Right lobe of liver (tissue), 6 donors: Measurements from ENCODE around the gene CAPS2. TPM values are rescaled to one million over a fixed set of nuclear protein-coding genes. Genes with fewer than 3 reads are reported as not detected.

Experiments
- ATAC-seq, 4 donors: fragments of 200-7000 bp; cut with Tn5 transposase; one replicate each; pipeline ENCODE4 v1.9.1; 2020; ENCODE audit warnings: mild to moderate bottlenecking in 4 of 4, moderate library complexity in 4 of 4
- DNase-seq, 3 donors: peaks; one replicate each; pipeline ENCODE4 v3.0.0-alpha.2; 2020
- H3K27ac ChIP-seq, 3 donors: fragments of 200-600 bp; one replicate each; pipeline ENCODE4 v1.8.0; 2022
- H3K27me3 ChIP-seq, 2 donors: fragments of 200-600 bp; one replicate each; pipeline ENCODE4 v1.8.0; 2022
- H3K36me3 ChIP-seq, 4 donors: fragments of 200-600 bp; sonication (generic) in 1 of 4; one replicate each; pipeline versions ENCODE4 v1.5.1 to v1.8.0; 2017 to 2022; ENCODE audit warnings: control low read depth in 1 of 4
- H3K4me1 ChIP-seq, 4 donors: fragments of 200-600 bp; sonication (generic) in 1 of 4; one replicate each; pipeline versions ENCODE4 v1.5.1 to v1.8.0; 2017 to 2022; ENCODE audit warnings: control low read depth in 1 of 4
- H3K4me3 ChIP-seq, 3 donors: fragments of 200-600 bp; one replicate each; pipeline ENCODE4 v1.8.0; 2022
- H3K9me3 ChIP-seq, 4 donors: fragments of 200-600 bp; sonication (generic) in 1 of 4; one replicate each; pipeline versions ENCODE4 v1.5.1 to v1.8.0; 2017 to 2022; ENCODE audit warnings: control low read depth in 1 of 4
- CTCF ChIP-seq, 4 donors: fragments of 200-600 bp in 3 of 4; fragments of 450-650 bp in 1 of 4; IDR thresholded peaks; one replicate each; pipeline versions ENCODE4 v1.5.1 to v1.8.0; 2016 to 2022; ENCODE audit warnings: antibody characterized with exemption in 4 of 4, mild to moderate bottlenecking in 2 of 4
- POLR2A ChIP-seq: fragments of 450-650 bp; IDR thresholded peaks from one replicate; pipeline ENCODE4 v1.6.1; 2017; ENCODE audit warnings: antibody characterized with exemption, mild to moderate bottlenecking
- WGBS: methylation state at CpG from one replicate; pipeline ENCODE4 v1.1.6; 2018; ENCODE audit warnings: low coverage, low lambda C conversion rate; ENCODE audit not compliant: insufficient coverage; ENCODE audit errors: missing lambda C conversion rate; 5-methylcytosine and 5-hydroxymethylcytosine counted together
- intact Hi-C, 2 donors: fragments of 100-400 bp; cut with DNase I; formaldehyde crosslinking; loops; one replicate each; pipeline versions ENCODE4 v1.11.2 to v1.14.1; 2022
- total RNA-seq, 6 experiments: library from RNA; depleted of rRNA in 2 of 6; stranded (reverse); fragments of >200 nt in 2 of 6; fragmentation: NEBNext Ultra II Directional in 3 of 6; extraction: Animal tissue kit (Norgen Biotek cat#: 25700) in 3 of 6; gene quantifications; one replicate each; pipeline versions ENCODE4 v1.1.0 to v1.2.4, GENCODE V29; 2016 to 2023
- donor health status: DM: no; HTN: yes; CAD: no.
- donor health status: DM: no; HTN: no; CAD: no.
- donor health status: DM: no; HTN: no; CAD: no.
- donor health status: DM: no; HTN: yes; CAD: no.
- donor health status: DM: no; HTN: yes; CAD: no.

The CAPS2 gene
- total RNA-seq, 6 experiments from 2014 or later = 2.3 to 6.9 (median 2.5) TPM

- no peak overlapping the region for H3K27ac ChIP-seq
- no peak for ATAC-seq
- H3K36me3 ChIP-seq = no peaks in the 10 kb centered on the region
- TF ChIP-seq CTCF (IDR thresholded peaks at IDR 0.05) (no peak), POLR2A (no peak)
- intact Hi-C loops = no loop called here
- no peak overlapping the region for H3K4me3 ChIP-seq
- H3K9me3 ChIP-seq = no peaks in the 10 kb centered on the region
- no peaks in the 10 kb centered on the region for H3K27me3 ChIP-seq
- H3K4me1 ChIP-seq = no peaks in the 10 kb centered on the region
- no peak for DNase-seq
Measured at GRCh38 chr12:75245108-75245507, 85.0 kb downstream of the CAPS2 start.

GRCh38 chr12:75239987-75240386 is 90.1 kb downstream of the CAPS2 start:
- Histone ChIP-seq H3K9me3 (no peaks in the 10 kb centered on the region), H3K4me1 (no peaks in the 10 kb centered on the region), H3K36me3 (no peaks in the 10 kb centered on the region), H3K27ac (no peak overlapping the region), H3K27me3 (no peaks in the 10 kb centered on the region), H3K4me3 (no peak overlapping the region)
- TF ChIP-seq POLR2A (no peak), CTCF (IDR thresholded peaks at IDR 0.05) (no peak)
- ATAC-seq (no peak), DNase-seq (no peak)
- intact Hi-C loops = no loop called here

GRCh38 chr12:75236206-75236605 is 93.9 kb downstream of the CAPS2 start:
- no peak for ATAC-seq

GRCh38 chr12:75227132-75227531 is 103.0 kb downstream of the CAPS2 start:
- TF ChIP-seq POLR2A = no peak
- no peak for TF ChIP-seq CTCF (IDR thresholded peaks at IDR 0.05)
- no peaks in the 10 kb centered on the region for H3K4me1 ChIP-seq
- intact Hi-C loops = no loop called here
- DNase-seq (no peak), ATAC-seq (no peak)
- WGBS = 50% methylated on average over 1 of the region's 1 CpG
- no peak overlapping the region for H3K4me3 ChIP-seq
- no peaks in the 10 kb centered on the region for H3K36me3 ChIP-seq
- H3K9me3 ChIP-seq = no peaks in the 10 kb centered on the region
- no peaks in the 10 kb centered on the region for H3K27me3 ChIP-seq
- no peak overlapping the region for H3K27ac ChIP-seq

More at GRCh38 chr12:75236206-75236605, 93.9 kb downstream of the CAPS2 start:
- WGBS = 44% methylated on average over 1 of the region's 1 CpG
- Histone ChIP-seq H3K4me3 (no peak overlapping the region), H3K27ac (no peak overlapping the region), H3K4me1 (no peaks in the 10 kb centered on the region), H3K36me3 (no peaks in the 10 kb centered on the region), H3K9me3 (no peaks in the 10 kb centered on the region), H3K27me3 (no peaks in the 10 kb centered on the region)
- intact Hi-C loops = no loop called here
- TF ChIP-seq CTCF (IDR thresholded peaks at IDR 0.05) (no peak), POLR2A (no peak)
- no peak for DNase-seq

Other genes starting within 250 kb of the CAPS2 start
- under 1 TPM in 1 of 6 experiments, not detected in 5; 0.02 TPM for gene KCNC2, start 120.5 kb downstream of the CAPS2 start, total RNA-seq
- not detected for gene GLIPR1L1, start 4.3 kb upstream of the CAPS2 start, total RNA-seq
- gene GLIPR1L2, start 60.8 kb upstream of the CAPS2 start, total RNA-seq = 1 to 10 TPM in 1 of 6 experiments, under 1 TPM in 5; 0.24 to 1.0 (median 0.32) TPM
- gene GLIPR1, start 150.4 kb upstream of the CAPS2 start, total RNA-seq = 10 to 100 TPM in 1 of 6 experiments, 1 to 10 TPM in 5; 3.4 to 16.2 (median 4.0) TPM
- gene KRR1, start 181.3 kb upstream of the CAPS2 start, total RNA-seq = 10 to 100 TPM; 14.1 to 25.3 (median 20.3) TPM